ENCODE data around the gene DPH6.

Gene DPH6

DNA sequence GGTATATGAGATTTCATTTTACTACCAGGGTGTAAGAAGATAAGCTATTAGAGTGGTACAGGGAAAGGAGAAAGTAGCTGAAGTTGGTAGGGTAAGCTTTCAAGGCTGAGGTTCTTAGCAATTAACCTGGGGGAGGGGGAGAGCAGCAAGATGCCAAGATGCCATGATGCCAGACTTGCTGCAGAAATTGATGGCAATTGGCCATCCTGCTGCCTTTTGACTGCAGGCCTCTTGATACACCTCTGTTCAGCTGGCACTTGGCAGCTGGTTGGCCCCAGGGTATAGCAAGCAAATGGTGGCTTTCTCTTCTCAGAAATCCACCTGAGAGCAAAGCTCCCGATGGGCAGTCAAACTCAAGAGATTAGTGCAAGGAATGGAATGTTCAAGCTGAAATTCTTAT lies 21.4 kb upstream of the DPH6 start:
- Histone ChIP-seq H3K18ac (ENCODE audit: low read length) (no peak overlapping the region), H2AK5ac (ENCODE audit: low read length) (no peak overlapping the region), H3K79me2 (ENCODE audit: control insufficient read depth, insufficient read depth, low read length) (no peaks in the 10 kb centered on the region), H4K5ac (ENCODE audit: low read length) (no peak overlapping the region), H3K4me2 (ENCODE audit: low read length) (no peak overlapping the region), H2BK15ac (replicated peaks; ENCODE audit: low read depth) (no peak overlapping the region), H3K79me1 (ENCODE audit: low read length) (no peaks in the 10 kb centered on the region), H3K27me3 (ENCODE audit: insufficient read depth, low read length, poor library complexity) (no peaks in the 10 kb centered on the region), H3K9ac (ENCODE audit: low read length) (no peak overlapping the region), H3K36me3 (ENCODE audit: control insufficient read depth, insufficient read depth, low read length) (no peaks in the 10 kb centered on the region), H3K4ac (ENCODE audit: low read depth, low read length) (no peak overlapping the region), H3K4me1 (ENCODE audit: control insufficient read depth, low read depth, low read length) (no peaks in the 10 kb centered on the region), H4K8ac (ENCODE audit: low read depth, low read length) (no peak overlapping the region), H3K4me3 (ENCODE audit: low read length) (no peak overlapping the region), H3K27ac (ENCODE audit: low read depth, low read length) (no peak overlapping the region), H3K23ac (ENCODE audit: low read length) (no peak overlapping the region), H2BK120ac (ENCODE audit: low read depth, low read length) (no peak overlapping the region), H3K56ac (ENCODE audit: low read length) (no peak overlapping the region), H2BK5ac (ENCODE audit: low read length) (no peak overlapping the region)
- no peak for DNase-seq
- no CpG with 5 or more reads among the region's 1 CpG for WGBS (ENCODE audit: extremely low coverage, insufficient coverage, low lambda C conversion rate)

DNA sequence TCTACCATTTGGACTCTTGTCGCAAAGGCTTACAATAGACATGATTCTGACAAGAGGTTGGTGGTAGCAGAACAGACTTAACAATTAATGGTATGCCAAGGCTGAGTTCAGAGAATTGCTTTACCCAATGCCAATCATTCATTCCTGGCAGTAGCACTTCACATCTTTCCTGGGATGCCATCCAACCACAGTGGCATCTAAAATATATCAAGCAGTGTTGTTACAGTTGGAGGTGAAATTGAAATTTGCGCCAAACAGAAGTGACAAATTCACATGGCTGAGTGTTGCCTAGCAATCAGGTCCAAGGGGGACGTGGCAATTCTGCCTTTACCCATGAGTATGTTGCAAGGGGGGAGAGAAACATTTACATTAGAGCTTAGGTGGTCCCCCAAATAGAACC lies 21.0 kb upstream of the DPH6 start:
- no peak overlapping the region for H3K4ac ChIP-seq (ENCODE audit: low read depth, low read length)
- no peak overlapping the region for H2BK120ac ChIP-seq (ENCODE audit: low read depth, low read length)
- no peaks in the 10 kb centered on the region for H3K79me1 ChIP-seq (ENCODE audit: low read length)
- no peaks in the 10 kb centered on the region for H3K4me1 ChIP-seq (ENCODE audit: control insufficient read depth, low read depth, low read length)
- WGBS (ENCODE audit: extremely low coverage, insufficient coverage, low lambda C conversion rate) = no CpG with 5 or more reads among the region's 3 CpGs
- H2AK5ac ChIP-seq (ENCODE audit: low read length) = no peak overlapping the region
- no peak overlapping the region for H3K4me2 ChIP-seq (ENCODE audit: low read length)
- no peak overlapping the region for H3K9ac ChIP-seq (ENCODE audit: low read length)
- no peaks in the 10 kb centered on the region for H3K36me3 ChIP-seq (ENCODE audit: control insufficient read depth, insufficient read depth, low read length)
- H3K4me3 ChIP-seq (ENCODE audit: low read length) = no peak overlapping the region
- no peaks in the 10 kb centered on the region for H3K79me2 ChIP-seq (ENCODE audit: control insufficient read depth, insufficient read depth, low read length)
- H2BK15ac ChIP-seq (replicated peaks; ENCODE audit: low read depth) = no peak overlapping the region
- H3K27ac ChIP-seq (ENCODE audit: low read depth, low read length) = no peak overlapping the region
- H4K5ac ChIP-seq (ENCODE audit: low read length) = no peak overlapping the region
- H3K23ac ChIP-seq (ENCODE audit: low read length) = no peak overlapping the region
- no peak overlapping the region for H3K56ac ChIP-seq (ENCODE audit: low read length)
- DNase-seq = no peak
- no peak overlapping the region for H3K18ac ChIP-seq (ENCODE audit: low read length)
- H3K27me3 ChIP-seq (ENCODE audit: insufficient read depth, low read length, poor library complexity) = no peaks in the 10 kb centered on the region
- no peak overlapping the region for H4K8ac ChIP-seq (ENCODE audit: low read depth, low read length)
- H2BK5ac ChIP-seq (ENCODE audit: low read length) = no peak overlapping the region

DNA sequence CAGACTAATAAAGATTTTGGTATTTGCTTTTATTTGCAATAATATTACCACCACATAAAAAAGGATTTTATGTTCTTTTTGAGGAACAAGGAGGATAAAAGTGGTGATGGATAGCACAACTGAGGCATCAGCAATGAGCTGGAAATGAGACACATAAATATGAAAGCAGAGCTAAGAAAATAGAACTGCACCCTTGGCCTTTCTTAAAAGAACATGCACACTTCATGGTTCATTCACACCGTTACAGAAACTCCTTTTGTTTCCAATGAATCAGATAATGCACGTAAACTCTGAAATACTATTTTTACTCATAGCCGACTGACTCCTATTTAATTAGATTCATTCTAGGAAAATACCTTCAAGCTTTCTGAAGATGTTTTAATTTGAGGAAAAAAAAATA lies 19.9 kb upstream of the DPH6 start:
- no CpG with 5 or more reads among the region's 3 CpGs for WGBS (ENCODE audit: extremely low coverage, insufficient coverage, low lambda C conversion rate)
- H2BK5ac ChIP-seq (ENCODE audit: low read length) = no peak overlapping the region
- H4K5ac ChIP-seq (ENCODE audit: low read length) = no peak overlapping the region

DNA sequence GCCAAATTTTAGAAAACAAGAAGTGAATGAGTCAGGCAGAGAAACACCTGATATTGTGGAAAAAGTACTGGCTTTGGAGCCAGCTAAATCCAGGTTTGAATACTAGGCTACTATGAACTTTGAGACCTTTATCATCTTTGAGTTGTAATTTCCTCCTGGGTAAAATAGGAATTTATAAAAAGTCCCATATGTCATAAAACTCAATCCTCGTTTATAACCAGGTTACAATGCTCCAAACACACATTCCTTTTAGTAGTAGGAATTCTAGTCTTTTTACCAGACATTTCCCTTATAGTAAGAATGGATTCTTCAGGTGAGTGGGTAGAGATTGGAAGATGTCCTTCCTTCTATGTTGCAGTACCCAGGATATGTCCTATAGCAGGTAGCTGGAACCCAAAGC lies 16.7 kb upstream of the DPH6 start:
- no peak overlapping the region for H2AK5ac ChIP-seq (ENCODE audit: low read length)
- DNase-seq = no peak
- no peak overlapping the region for H4K5ac ChIP-seq (ENCODE audit: low read length)
- no peaks in the 10 kb centered on the region for H3K4me1 ChIP-seq (ENCODE audit: control insufficient read depth, low read depth, low read length)
- no peak overlapping the region for H2BK15ac ChIP-seq (replicated peaks; ENCODE audit: low read depth)
- H3K4ac ChIP-seq (ENCODE audit: low read depth, low read length) = no peak overlapping the region
- no peaks in the 10 kb centered on the region for H3K79me2 ChIP-seq (ENCODE audit: control insufficient read depth, insufficient read depth, low read length)
- H3K56ac ChIP-seq (ENCODE audit: low read length) = no peak overlapping the region
- H3K23ac ChIP-seq (ENCODE audit: low read length) = no peak overlapping the region
- H3K79me1 ChIP-seq (ENCODE audit: low read length) = no peaks in the 10 kb centered on the region
- H3K4me2 ChIP-seq (ENCODE audit: low read length) = no peak overlapping the region
- no peaks in the 10 kb centered on the region for H3K36me3 ChIP-seq (ENCODE audit: control insufficient read depth, insufficient read depth, low read length)
- no peak overlapping the region for H3K9ac ChIP-seq (ENCODE audit: low read length)
- H2BK120ac ChIP-seq (ENCODE audit: low read depth, low read length) = no peak overlapping the region
- H2BK5ac ChIP-seq (ENCODE audit: low read length) = no peak overlapping the region
- no peak overlapping the region for H4K8ac ChIP-seq (ENCODE audit: low read depth, low read length)
- WGBS (ENCODE audit: extremely low coverage, insufficient coverage, low lambda C conversion rate) = no CpG with 5 or more reads among the region's 1 CpG
- H3K27ac ChIP-seq (ENCODE audit: low read depth, low read length) = no peak overlapping the region
- H3K4me3 ChIP-seq (ENCODE audit: low read length) = no peak overlapping the region
- no peaks in the 10 kb centered on the region for H3K27me3 ChIP-seq (ENCODE audit: insufficient read depth, low read length, poor library complexity)
- H3K18ac ChIP-seq (ENCODE audit: low read length) = no peak overlapping the region

More for the DNA sequence above, 19.9 kb upstream of the DPH6 start:
- Histone ChIP-seq H3K27me3 (ENCODE audit: insufficient read depth, low read length, poor library complexity) (no peaks in the 10 kb centered on the region), H3K18ac (ENCODE audit: low read length) (no peak overlapping the region), H3K27ac (ENCODE audit: low read depth, low read length) (no peak overlapping the region), H3K79me1 (ENCODE audit: low read length) (no peaks in the 10 kb centered on the region), H3K4ac (ENCODE audit: low read depth, low read length) (no peak overlapping the region), H3K79me2 (ENCODE audit: control insufficient read depth, insufficient read depth, low read length) (no peaks in the 10 kb centered on the region), H2BK15ac (replicated peaks; ENCODE audit: low read depth) (no peak overlapping the region), H3K56ac (ENCODE audit: low read length) (no peak overlapping the region), H3K36me3 (ENCODE audit: control insufficient read depth, insufficient read depth, low read length) (no peaks in the 10 kb centered on the region), H3K4me1 (ENCODE audit: control insufficient read depth, low read depth, low read length) (no peaks in the 10 kb centered on the region), H2AK5ac (ENCODE audit: low read length) (no peak overlapping the region), H3K4me3 (ENCODE audit: low read length) (no peak overlapping the region), H2BK120ac (ENCODE audit: low read depth, low read length) (no peak overlapping the region), H3K4me2 (ENCODE audit: low read length) (no peak overlapping the region), H4K8ac (ENCODE audit: low read depth, low read length) (no peak overlapping the region), H3K9ac (ENCODE audit: low read length) (no peak overlapping the region), H3K23ac (ENCODE audit: low read length) (no peak overlapping the region)
- no peak for DNase-seq

DNA sequence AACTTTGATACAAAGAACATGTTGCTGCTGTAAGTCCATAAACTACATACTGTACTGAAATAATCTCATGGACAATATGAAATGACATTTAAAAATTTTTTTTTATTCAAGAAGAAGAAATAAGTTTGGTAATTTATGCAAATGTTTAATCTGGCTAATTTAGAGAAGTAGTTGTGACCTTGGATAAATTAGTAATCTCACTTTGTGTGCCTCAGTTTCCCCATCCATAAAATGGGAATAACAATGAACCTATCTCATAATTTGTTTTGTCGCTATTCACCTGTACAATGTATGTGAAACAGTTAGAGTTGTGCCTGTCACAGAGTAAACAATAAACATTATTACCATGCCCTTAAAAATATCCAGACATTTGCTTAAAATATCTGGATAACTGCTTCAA lies 15.3 kb upstream of the DPH6 start:
- Histone ChIP-seq H3K27ac (ENCODE audit: low read depth, low read length) (no peak overlapping the region), H3K4me2 (ENCODE audit: low read length) (no peak overlapping the region), H3K79me2 (ENCODE audit: control insufficient read depth, insufficient read depth, low read length) (no peaks in the 10 kb centered on the region)

DNA sequence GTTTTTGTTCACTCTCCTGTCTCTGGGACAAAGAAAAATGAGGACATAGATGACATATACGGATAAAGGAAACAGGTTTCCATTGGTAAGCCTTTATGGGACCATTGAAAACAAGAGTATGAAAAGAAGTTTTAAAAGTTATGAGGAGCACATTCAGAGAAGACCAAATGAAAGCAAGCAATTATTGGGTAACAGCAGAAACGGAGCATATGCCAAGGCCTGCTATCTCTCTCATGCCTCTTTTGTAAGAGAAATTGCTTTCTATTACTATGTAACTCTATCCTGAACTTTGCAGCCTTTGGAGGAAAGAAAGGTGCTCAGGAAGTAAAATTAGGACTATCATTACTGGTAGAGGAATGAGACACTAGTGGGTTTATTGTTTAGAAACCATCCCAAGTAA lies 14.9 kb upstream of the DPH6 start:
- Histone ChIP-seq H3K4me3 (ENCODE audit: low read length) (no peak overlapping the region), H3K79me2 (ENCODE audit: control insufficient read depth, insufficient read depth, low read length) (no peaks in the 10 kb centered on the region), H3K18ac (ENCODE audit: low read length) (no peak overlapping the region), H3K9ac (ENCODE audit: low read length) (no peak overlapping the region), H3K4ac (ENCODE audit: low read depth, low read length) (no peak overlapping the region), H4K5ac (ENCODE audit: low read length) (no peak overlapping the region), H3K27ac (ENCODE audit: low read depth, low read length) (no peak overlapping the region), H2BK15ac (replicated peaks; ENCODE audit: low read depth) (no peak overlapping the region), H2BK120ac (ENCODE audit: low read depth, low read length) (no peak overlapping the region), H2AK5ac (ENCODE audit: low read length) (no peak overlapping the region), H2BK5ac (ENCODE audit: low read length) (no peak overlapping the region), H4K8ac (ENCODE audit: low read depth, low read length) (no peak overlapping the region), H3K23ac (ENCODE audit: low read length) (no peak overlapping the region), H3K4me2 (ENCODE audit: low read length) (no peak overlapping the region), H3K27me3 (ENCODE audit: insufficient read depth, low read length, poor library complexity) (no peaks in the 10 kb centered on the region), H3K4me1 (ENCODE audit: control insufficient read depth, low read depth, low read length) (no peaks in the 10 kb centered on the region), H3K36me3 (ENCODE audit: control insufficient read depth, insufficient read depth, low read length) (no peaks in the 10 kb centered on the region), H3K79me1 (ENCODE audit: low read length) (no peaks in the 10 kb centered on the region), H3K56ac (ENCODE audit: low read length) (no peak overlapping the region)
- no CpG with 5 or more reads among the region's 2 CpGs for WGBS (ENCODE audit: extremely low coverage, insufficient coverage, low lambda C conversion rate)
- no peak for DNase-seq

More for the DNA sequence above, 15.3 kb upstream of the DPH6 start:
- no peak overlapping the region for H3K9ac ChIP-seq (ENCODE audit: low read length)
- H3K27me3 ChIP-seq (ENCODE audit: insufficient read depth, low read length, poor library complexity) = no peaks in the 10 kb centered on the region
- H3K23ac ChIP-seq (ENCODE audit: low read length) = no peak overlapping the region
- no peak overlapping the region for H2BK120ac ChIP-seq (ENCODE audit: low read depth, low read length)
- H3K4me1 ChIP-seq (ENCODE audit: control insufficient read depth, low read depth, low read length) = no peaks in the 10 kb centered on the region
- H2BK15ac ChIP-seq (replicated peaks; ENCODE audit: low read depth) = no peak overlapping the region
- no peak overlapping the region for H2AK5ac ChIP-seq (ENCODE audit: low read length)
- H2BK5ac ChIP-seq (ENCODE audit: low read length) = no peak overlapping the region
- H4K5ac ChIP-seq (ENCODE audit: low read length) = no peak overlapping the region
- H3K36me3 ChIP-seq (ENCODE audit: control insufficient read depth, insufficient read depth, low read length) = no peaks in the 10 kb centered on the region
- no CpG with 5 or more reads among the region's 1 CpG for WGBS (ENCODE audit: extremely low coverage, insufficient coverage, low lambda C conversion rate)
- no peaks in the 10 kb centered on the region for H3K79me1 ChIP-seq (ENCODE audit: low read length)
- H3K18ac ChIP-seq (ENCODE audit: low read length) = no peak overlapping the region
- no peak overlapping the region for H3K56ac ChIP-seq (ENCODE audit: low read length)
- DNase-seq = no peak
- no peak overlapping the region for H4K8ac ChIP-seq (ENCODE audit: low read depth, low read length)
- H3K4me3 ChIP-seq (ENCODE audit: low read length) = no peak overlapping the region
- no peak overlapping the region for H3K4ac ChIP-seq (ENCODE audit: low read depth, low read length)
